Activated CD8-positive, alpha-beta memory T cell treated with anti-CD3 and anti-CD28 coated beads, Interleukin-2, amount 50 U/mL, for 4 hours (primary cell): ENCODE results near the gene B4GAT1.

ENCODE experiments used
- DNase-seq: peaks from one replicate; pipeline ENCODE4 v3.0.0-alpha.2; 2020

B4GAT1 gene

GRCh38 chr11:66302656-66303055 lies 44.8 kb downstream of the B4GAT1 start:
- no peak for DNase-seq

DNA sequence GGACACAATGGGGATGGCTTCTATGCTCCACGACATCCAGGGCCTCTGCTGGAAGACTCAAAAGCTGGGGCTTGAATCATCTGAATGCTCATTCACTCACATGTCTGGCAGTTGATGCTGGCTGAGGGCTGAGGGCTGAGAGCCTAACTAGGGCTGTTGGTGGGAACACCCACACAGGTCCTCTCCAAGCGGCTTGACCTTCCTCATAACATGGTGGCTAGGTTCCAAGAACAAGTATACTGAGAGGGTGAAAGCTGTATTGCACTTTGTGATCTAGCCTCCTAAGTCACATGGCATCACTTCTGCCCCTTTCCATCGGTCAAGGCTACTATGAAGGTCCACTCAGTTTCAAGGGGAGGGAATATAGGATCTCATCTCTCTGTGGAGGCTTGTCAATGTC lies 48.2 kb downstream of the B4GAT1 start:
- DNase-seq: no peak

GRCh38 chr11:66297610-66298009 lies 49.8 kb downstream of the B4GAT1 start:
- DNase-seq: no peak
